AG04449 (cell line): Measurements from ENCODE around the gene KLF11.

Source experiments
- CTCF ChIA-PET: fragments of 350-600 bp; formaldehyde crosslinking; extraction: SDS; loops from one replicate; lab custom pipeline; 2021; ENCODE audit warnings: antibody characterized with exemption; lab: Yijun Ruan, JAX
- POLR2A ChIA-PET: fragments of 400-600, 350-600 bp; formaldehyde crosslinking; extraction: SDS; loops from one replicate; lab custom pipeline; 2020; ENCODE audit warnings: antibody characterized with exemption, inconsistent platforms; lab: Yijun Ruan, JAX
- DNase-seq: peaks from one replicate; pipeline ENCODE4 v3.0.0-alpha.2; 2010; ENCODE audit warnings: low read depth, low spot score
- H3K4me3 ChIP-seq: 2 replicates; pipeline ENCODE4 v1.5.1; 2011; ENCODE audit warnings: low read depth, mild to moderate bottlenecking, control low read depth, low read length
- CTCF ChIP-seq: IDR thresholded peaks from one replicate; pipeline ENCODE4 v1.5.1; 2011; ENCODE audit warnings: mild to moderate bottlenecking, moderate library complexity, low read length, control low read depth, inconsistent platforms; ENCODE audit not compliant: insufficient read depth; ENCODE audit errors: missing control alignments

The KLF11 gene

GRCh38 chr2:10083692-10084211 is 40.4 kb downstream of the KLF11 start:
- CTCF ChIA-PET: interaction anchor here (1.3 to 4.2 kb wide), 6 partner anchors 9 to 351 kb away, joined by 3 to 59 read pairs (median 10); no protein-coding TSS in a partner anchor

GRCh38 chr2:10084223-10084865 is 41.0 kb downstream of the KLF11 start:
- ChIA-PET CTCF (interaction anchor here (1.0 to 9.1 kb wide), 6 partner anchors 10 to 349 kb away, joined by 3 to 86 read pairs (median 15); no protein-coding TSS in a partner anchor), POLR2A (no interaction called here)

More at GRCh38 chr2:10083692-10084211, 40.4 kb downstream of the KLF11 start:
- no peak overlapping the region for H3K4me3 ChIP-seq
- POLR2A ChIA-PET: no interaction called here
- no peak for TF ChIP-seq CTCF
- DNase-seq: no peak

GRCh38 chr2:10085043-10085667 is 41.8 kb downstream of the KLF11 start:
- POLR2A ChIA-PET: no interaction called here
- no peak for DNase-seq
- no peak overlapping the region for H3K4me3 ChIP-seq
- CTCF ChIA-PET: interaction anchor here (1.0 to 9.1 kb wide), 7 partner anchors 11 to 350 kb away, joined by 3 to 86 read pairs (median 4); no protein-coding TSS in a partner anchor
- TF ChIP-seq CTCF: no peak

More at GRCh38 chr2:10084223-10084865, 41.0 kb downstream of the KLF11 start:
- H3K4me3 ChIP-seq: no peak overlapping the region
- DNase-seq: no peak
- TF ChIP-seq CTCF: no peak

- CTCF ChIA-PET: interaction anchor here (1.0 to 9.1 kb wide), 6 partner anchors 11 to 350 kb away, joined by 3 to 86 read pairs (median 6); no protein-coding TSS in a partner anchor
- no peak overlapping the region for H3K4me3 ChIP-seq
- POLR2A ChIA-PET: no interaction called here
- DNase-seq: no peak
- no peak for TF ChIP-seq CTCF
Measured at GRCh38 chr2:10085668-10086059, 42.3 kb downstream of the KLF11 start.

- POLR2A ChIA-PET: no interaction called here
- no peak overlapping the region for H3K4me3 ChIP-seq
- CTCF ChIA-PET: interaction anchor here (0.8 to 9.1 kb wide), 6 partner anchors 10 to 348 kb away, joined by 3 to 86 read pairs (median 4); no protein-coding TSS in a partner anchor
- no peak for DNase-seq
- TF ChIP-seq CTCF: no peak
Measured at GRCh38 chr2:10086950-10087349, 43.6 kb downstream of the KLF11 start.

- TF ChIP-seq CTCF: no peak
- CTCF ChIA-PET: interaction anchor here (0.8 to 9.1 kb wide), 7 partner anchors 9 to 348 kb away, joined by 3 to 86 read pairs (median 4); no protein-coding TSS in a partner anchor
Measured at GRCh38 chr2:10087360-10087759, 44.0 kb downstream of the KLF11 start.

More at GRCh38 chr2:10087360-10087759, 44.0 kb downstream of the KLF11 start:
- H3K4me3 ChIP-seq: no peak overlapping the region
- DNase-seq: no peak
- POLR2A ChIA-PET: no interaction called here
